KOPT-K1 (cell line): ENCODE results near the gene KIRREL3.

Experiments
- H3K27ac ChIP-seq: fragments of 200-600 bp; sonication (generic); 2 replicates; pipeline ENCODE4 v1.5.1; 2016; ENCODE audit warnings: antibody characterized with exemption, mild to moderate bottlenecking, low read depth, low read length; ENCODE audit not compliant: poor library complexity, severe bottlenecking
- H3K36me3 ChIP-seq: fragments of 200-600 bp; sonication (generic); 2 replicates; pipeline ENCODE4 v1.5.1; 2017; ENCODE audit warnings: antibody characterized with exemption, mild to moderate bottlenecking, low read length, moderate library complexity; ENCODE audit not compliant: insufficient read depth
- H3K9me3 ChIP-seq: fragments of 200-600 bp; sonication (generic); 2 replicates; pipeline ENCODE4 v1.5.1; 2017; ENCODE audit warnings: antibody characterized with exemption, low read length, mild to moderate bottlenecking; ENCODE audit not compliant: insufficient read depth, poor library complexity, severe bottlenecking

The KIRREL3 gene

GRCh38 chr11:126809514-126810289 lies 190.9 kb downstream of the KIRREL3 start:
- Histone ChIP-seq H3K9me3 (no peaks in the 10 kb centered on the region), H3K36me3 (no peaks in the 10 kb centered on the region), H3K27ac (no peak overlapping the region)

DNA sequence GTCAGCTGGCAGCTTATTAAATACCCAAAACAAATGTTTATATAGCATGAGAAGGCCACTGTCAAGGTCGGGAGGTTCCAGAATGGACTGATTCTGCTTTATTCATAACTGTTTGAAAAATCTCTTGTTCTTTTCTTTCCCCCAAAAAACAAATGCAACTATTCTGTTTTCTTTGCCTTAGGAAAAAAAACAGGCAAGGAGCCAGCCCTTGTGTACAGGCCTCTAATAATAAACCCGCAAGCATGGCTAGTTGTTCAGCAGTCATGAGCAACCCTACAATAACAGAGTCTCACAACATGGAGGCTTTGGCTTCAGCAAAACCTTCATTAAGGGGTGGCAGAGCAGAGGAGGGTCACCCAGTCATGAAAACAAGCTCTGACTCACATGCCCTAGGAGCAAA lies 191.7 kb downstream of the KIRREL3 start:
- H3K9me3 ChIP-seq: no peaks in the 10 kb centered on the region
- H3K36me3 ChIP-seq: no peaks in the 10 kb centered on the region
- H3K27ac ChIP-seq: no peak overlapping the region

- no peak overlapping the region for H3K27ac ChIP-seq
- no peaks in the 10 kb centered on the region for H3K36me3 ChIP-seq
- no peaks in the 10 kb centered on the region for H3K9me3 ChIP-seq
Observed at GRCh38 chr11:126808296-126808695, 192.3 kb downstream of the KIRREL3 start.

GRCh38 chr11:126805870-126806269 lies 194.7 kb downstream of the KIRREL3 start:
- Histone ChIP-seq H3K36me3 (no peaks in the 10 kb centered on the region), H3K9me3 (no peaks in the 10 kb centered on the region), H3K27ac (no peak overlapping the region)

DNA sequence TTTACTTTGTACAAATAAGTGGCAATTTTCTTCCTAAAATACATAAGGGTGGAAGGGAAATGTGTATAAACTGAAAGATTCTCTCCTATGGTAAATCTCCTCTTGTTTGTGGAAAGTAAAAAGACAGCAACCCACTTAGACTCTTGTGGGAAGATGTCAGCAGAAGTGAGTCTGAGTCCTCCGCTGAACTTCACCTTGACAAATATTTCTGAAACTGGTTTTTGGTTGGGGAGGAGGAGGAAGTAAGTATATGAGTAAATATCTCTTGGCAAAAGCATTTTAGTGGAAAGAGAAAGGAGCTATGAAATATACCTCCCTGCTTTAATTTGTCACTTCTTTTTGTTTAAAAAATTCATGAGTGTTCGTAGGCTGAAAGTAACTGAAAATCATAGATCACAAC lies 196.2 kb downstream of the KIRREL3 start:
- Histone ChIP-seq H3K9me3 (no peaks in the 10 kb centered on the region), H3K27ac (no peak overlapping the region), H3K36me3 (no peaks in the 10 kb centered on the region)

DNA sequence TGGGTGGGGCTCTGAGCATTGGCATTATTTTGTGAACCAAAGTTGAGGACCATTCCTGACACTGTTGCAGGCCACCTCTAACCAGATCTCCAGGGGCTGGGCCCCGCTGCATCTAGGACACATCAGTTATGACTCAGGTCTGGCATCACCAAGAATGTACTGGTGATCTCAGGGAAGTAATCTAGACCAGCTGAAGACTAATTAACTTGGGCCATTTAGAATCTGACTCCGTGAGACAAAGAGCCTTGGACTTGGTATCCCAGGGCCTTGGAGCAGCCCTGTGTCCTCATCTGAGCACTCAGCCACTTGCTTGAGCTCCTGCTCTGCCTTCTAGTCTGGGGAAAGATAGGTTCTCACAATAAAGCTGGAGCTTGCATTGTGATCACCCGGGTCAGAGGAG lies 200.6 kb downstream of the KIRREL3 start:
- no peaks in the 10 kb centered on the region for H3K36me3 ChIP-seq
- H3K27ac ChIP-seq: no peak overlapping the region
- no peaks in the 10 kb centered on the region for H3K9me3 ChIP-seq

GRCh38 chr11:126797457-126798169 lies 203.0 kb downstream of the KIRREL3 start:
- Histone ChIP-seq H3K9me3 (no peaks in the 10 kb centered on the region), H3K27ac (no peak overlapping the region), H3K36me3 (no peaks in the 10 kb centered on the region)

GRCh38 chr11:126793596-126793995 lies 207.0 kb downstream of the KIRREL3 start:
- Histone ChIP-seq H3K9me3 (no peaks in the 10 kb centered on the region), H3K36me3 (no peaks in the 10 kb centered on the region), H3K27ac (no peak overlapping the region)

DNA sequence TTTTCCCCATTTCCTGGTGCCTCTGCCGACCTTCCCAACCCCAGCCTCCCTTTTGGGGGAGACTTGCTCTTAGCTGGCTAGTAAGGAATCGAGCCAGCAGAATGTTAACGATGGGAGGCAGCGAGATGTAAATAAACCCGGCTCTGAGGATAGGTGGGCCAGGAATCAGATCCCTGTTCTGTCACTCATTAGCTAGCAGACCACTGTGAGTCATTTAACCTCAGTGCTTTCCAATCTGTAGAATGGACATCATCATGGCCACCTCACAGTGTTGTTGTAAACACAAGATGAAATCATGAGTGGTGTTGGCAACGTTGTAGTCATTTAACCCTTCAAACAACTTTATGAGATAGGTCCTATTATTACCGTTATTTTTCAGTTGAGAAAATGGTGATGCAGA lies 208.6 kb downstream of the KIRREL3 start:
- H3K36me3 ChIP-seq: no peaks in the 10 kb centered on the region
- no peaks in the 10 kb centered on the region for H3K9me3 ChIP-seq

GRCh38 chr11:126791446-126791845 lies 209.1 kb downstream of the KIRREL3 start:
- H3K27ac ChIP-seq: no peak overlapping the region
- no peaks in the 10 kb centered on the region for H3K36me3 ChIP-seq

More for the DNA sequence above, 208.6 kb downstream of the KIRREL3 start:
- no peak overlapping the region for H3K27ac ChIP-seq

DNA sequence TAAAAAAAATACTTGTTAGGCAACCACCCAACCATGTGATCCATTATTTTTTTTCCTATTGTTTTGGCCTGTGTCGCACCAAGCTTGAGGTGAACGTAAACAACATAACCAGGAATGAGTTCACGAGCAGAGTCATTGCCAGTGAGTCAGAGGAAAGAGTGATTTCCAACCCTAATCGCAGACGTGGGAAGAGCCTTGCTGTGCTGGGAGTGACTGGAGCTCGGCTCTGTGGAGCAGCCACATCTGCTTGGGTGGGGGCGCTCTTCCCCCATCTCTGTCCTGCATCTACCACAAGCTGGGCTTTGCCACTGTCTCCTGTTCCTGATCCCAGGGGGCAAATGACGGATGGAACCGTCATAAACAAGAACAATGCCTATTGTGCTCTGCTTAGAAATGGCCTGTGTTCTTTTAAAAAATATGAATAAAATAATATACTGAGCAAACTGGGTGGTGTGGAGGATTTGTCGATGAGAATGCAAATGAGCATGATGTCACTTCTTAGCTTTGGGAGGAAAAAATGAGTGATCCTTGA lies 210.0 kb downstream of the KIRREL3 start:
- H3K36me3 ChIP-seq: no peaks in the 10 kb centered on the region
- H3K27ac ChIP-seq: no peak overlapping the region
- H3K9me3 ChIP-seq: no peaks in the 10 kb centered on the region

More at GRCh38 chr11:126791446-126791845, 209.1 kb downstream of the KIRREL3 start:
- H3K9me3 ChIP-seq: no peaks in the 10 kb centered on the region

DNA sequence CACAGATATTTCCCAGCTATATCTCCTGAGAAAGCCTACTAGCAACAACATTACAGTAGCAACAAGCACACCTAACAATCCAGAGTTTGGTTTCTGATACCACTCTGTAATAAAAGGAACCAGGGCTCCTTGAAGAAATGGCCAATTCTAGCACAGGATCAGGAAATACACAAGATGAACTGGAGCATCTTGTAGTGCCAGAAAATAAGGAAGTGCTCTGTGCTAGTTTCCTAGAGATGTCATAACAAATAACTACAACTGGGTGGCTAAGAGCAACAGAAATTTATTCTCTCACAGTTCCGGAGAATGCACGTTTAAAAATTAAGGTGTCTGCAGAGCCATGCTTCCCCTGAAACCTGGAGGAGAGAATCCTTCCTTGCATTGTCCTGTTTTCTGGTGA lies 217.8 kb downstream of the KIRREL3 start:
- Histone ChIP-seq H3K9me3 (no peaks in the 10 kb centered on the region), H3K27ac (no peak overlapping the region), H3K36me3 (no peaks in the 10 kb centered on the region)

DNA sequence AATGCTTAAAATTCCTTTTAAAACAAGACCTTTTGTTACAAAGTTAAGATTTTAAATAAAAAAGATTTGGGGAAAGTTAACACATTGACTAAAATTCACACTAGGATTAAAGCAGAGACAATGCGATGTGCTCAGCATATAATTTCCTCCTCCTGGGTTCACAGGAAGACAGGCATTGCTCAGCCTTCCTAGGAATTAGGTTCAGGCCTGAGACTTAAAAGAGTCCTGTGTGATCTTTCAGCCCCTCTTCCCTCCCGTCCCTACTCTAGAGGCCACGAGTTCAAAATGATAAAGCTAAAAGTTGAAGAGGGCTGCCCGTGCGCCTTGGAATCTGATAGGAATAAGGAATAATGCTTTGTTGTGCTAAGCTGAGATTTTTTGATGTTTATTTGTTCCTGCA lies 218.6 kb downstream of the KIRREL3 start:
- Histone ChIP-seq H3K9me3 (no peaks in the 10 kb centered on the region), H3K27ac (no peak overlapping the region), H3K36me3 (no peaks in the 10 kb centered on the region)

DNA sequence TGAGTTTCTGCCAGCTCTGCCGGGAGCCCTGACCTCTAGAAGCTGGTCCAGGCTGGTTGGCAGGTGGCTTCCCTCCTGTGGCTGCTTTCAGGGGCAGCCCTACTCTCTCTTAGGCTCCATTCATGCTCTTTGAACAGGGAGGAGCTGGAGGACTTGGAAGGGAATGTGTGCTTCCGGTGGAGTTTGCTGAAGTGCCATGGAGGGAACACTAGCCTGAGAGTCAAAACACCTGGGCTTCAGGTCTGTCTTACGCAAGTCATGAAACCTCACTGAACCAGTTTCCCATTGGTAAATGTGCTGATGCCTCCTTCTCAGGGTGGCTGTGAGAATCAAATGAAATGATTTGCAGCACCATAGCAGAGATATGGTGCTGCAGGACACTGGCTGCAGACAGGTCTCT lies 224.5 kb downstream of the KIRREL3 start:
- no peaks in the 10 kb centered on the region for H3K36me3 ChIP-seq
- no peaks in the 10 kb centered on the region for H3K9me3 ChIP-seq
- no peak overlapping the region for H3K27ac ChIP-seq

- Histone ChIP-seq H3K9me3 (no peaks in the 10 kb centered on the region), H3K27ac (no peak overlapping the region), H3K36me3 (no peaks in the 10 kb centered on the region)
Observed at GRCh38 chr11:126772267-126772666, 228.3 kb downstream of the KIRREL3 start.
